Stimulated activated naive CD4-positive, alpha-beta T cell treated with Interleukin-2 at 50 U/mL for 16 hours (primary cell): Measurements from ENCODE around the gene CDS2.

Experiments used
- DNase-seq: peaks from one replicate; lab custom pipeline; 2025; lab: John Stamatoyannopoulos, UW

CDS2 gene

DNA sequence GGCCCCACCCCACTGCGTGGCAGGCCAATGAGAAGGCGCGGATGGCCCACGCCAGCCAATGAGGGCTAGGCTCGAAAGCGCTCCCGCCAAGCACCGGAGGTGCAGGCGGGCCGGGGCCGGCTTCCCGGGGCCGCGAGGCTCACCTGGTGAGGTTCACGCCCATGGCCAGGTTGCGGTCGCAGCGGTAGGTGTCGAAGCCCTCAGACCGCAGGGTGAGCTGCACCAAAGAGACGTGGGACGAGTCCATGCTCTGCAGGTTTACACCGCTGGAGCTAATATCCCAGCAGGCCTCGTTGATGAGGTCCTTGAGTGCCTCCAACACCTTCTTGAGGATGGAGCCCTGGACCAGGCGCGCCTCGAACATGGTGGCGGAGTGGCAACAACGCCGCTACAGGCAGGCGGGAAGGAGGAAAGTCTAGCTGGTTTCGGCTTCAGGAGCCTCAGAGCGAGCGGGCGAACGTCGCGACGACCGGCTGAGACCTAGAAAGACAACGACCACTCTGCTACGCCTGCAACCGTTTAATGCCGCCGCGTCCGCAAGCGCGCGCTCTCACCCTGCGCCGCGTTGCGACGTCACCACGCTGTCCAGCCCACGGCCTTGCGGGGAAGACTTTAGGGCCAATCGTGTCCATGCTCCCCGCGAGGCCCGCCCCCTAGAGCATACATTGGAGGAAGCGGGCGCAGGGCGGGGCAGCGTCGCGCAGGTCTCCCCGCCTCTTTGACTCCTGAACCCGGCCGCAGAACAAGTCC lies 7.2 kb upstream of the CDS2 start, which contains the start of gene PCNA:
Gene PCNA (minus strand): TSS at position 524 of the 750 bp plus-strand sequence. CDS start 160 bp downstream, at position 364.
- peak; percentile 97 for DNase-seq

DNA sequence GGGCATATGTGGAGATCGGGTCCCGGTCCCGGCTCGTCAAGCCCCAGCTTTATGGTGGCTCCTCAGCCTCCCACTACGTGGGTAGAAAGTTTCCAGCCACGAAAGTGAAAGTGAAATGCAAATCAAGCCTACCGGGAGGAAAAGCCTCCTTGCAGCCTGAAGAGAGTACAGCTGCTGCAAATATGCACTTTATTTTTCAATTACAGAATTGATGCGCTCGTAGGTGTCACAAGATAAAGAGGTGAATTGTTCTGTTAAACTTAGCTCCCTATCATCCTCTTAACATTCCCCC lies 6.7 kb upstream of the CDS2 start:
- no peak for DNase-seq

DNA sequence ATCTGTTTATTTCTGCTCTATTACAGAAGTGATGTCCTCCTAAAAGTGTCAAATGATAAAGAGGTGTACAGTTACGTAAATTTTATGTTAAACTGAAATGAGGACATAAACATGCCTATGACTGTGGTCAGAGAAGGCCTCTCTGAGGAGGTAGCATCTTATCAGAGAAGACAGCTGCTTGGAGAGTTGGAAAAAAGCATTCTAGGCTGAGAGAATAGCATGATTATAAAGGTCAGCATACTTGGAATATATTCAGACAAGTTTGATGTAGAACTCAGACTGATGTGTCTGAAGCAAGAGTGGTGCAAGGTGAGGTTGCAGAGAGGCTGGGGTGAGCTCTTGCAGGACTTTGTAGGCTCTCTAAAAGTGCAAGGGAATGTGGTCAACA lies 3.9 kb upstream of the CDS2 start:
- no peak for DNase-seq

- DNase-seq: peak; percentile 67
Measured at GRCh38 chr20:5127204-5127858, 523 bp downstream of the CDS2 start.

GRCh38 chr20:5127859-5128424 lies 1.1 kb downstream of the CDS2 start:
- DNase-seq: no peak

- DNase-seq: no peak
Measured at GRCh38 chr20:5128886-5129285, 2.1 kb downstream of the CDS2 start.

GRCh38 chr20:5131502-5131901 lies 4.7 kb downstream of the CDS2 start:
- no peak for DNase-seq

GRCh38 chr20:5133998-5134397 lies 7.2 kb downstream of the CDS2 start:
- no peak for DNase-seq

- DNase-seq: no peak
Measured at GRCh38 chr20:5135363-5136012, 8.7 kb downstream of the CDS2 start.

- no peak for DNase-seq
Measured at GRCh38 chr20:5136096-5136495, 9.3 kb downstream of the CDS2 start.

- no peak for DNase-seq
Measured at GRCh38 chr20:5140195-5140594, 13.4 kb downstream of the CDS2 start.

- no peak for DNase-seq
Measured at GRCh38 chr20:5141615-5142014, 14.8 kb downstream of the CDS2 start.

GRCh38 chr20:5143851-5144250 lies 17.0 kb downstream of the CDS2 start:
- no peak for DNase-seq

GRCh38 chr20:5145365-5146098 lies 18.7 kb downstream of the CDS2 start:
- no peak for DNase-seq

GRCh38 chr20:5146099-5146668 lies 19.4 kb downstream of the CDS2 start:
- no peak for DNase-seq

- DNase-seq: no peak
Measured at GRCh38 chr20:5146871-5147592, 20.2 kb downstream of the CDS2 start.

GRCh38 chr20:5148581-5148980 lies 21.8 kb downstream of the CDS2 start:
- no peak for DNase-seq

DNA sequence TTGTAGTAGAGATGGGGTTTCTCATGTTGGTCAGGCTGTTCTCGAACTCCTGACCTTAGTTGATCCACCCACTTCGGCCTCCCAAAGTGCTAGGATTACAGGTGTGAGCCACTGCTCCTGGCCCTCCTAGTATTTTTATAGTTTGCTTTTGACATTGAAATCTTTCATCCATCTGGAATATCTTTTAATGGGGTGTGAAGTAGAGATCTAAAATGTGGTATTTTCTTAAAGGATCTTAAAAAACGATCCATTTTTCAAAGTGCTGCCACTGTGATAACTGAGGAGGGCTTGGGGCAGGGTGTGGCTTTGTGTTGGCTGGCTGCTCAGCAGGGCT lies 23.1 kb downstream of the CDS2 start:
- no peak for DNase-seq

GRCh38 chr20:5150226-5151076 lies 23.6 kb downstream of the CDS2 start:
- DNase-seq: no peak

GRCh38 chr20:5153152-5153467 lies 26.3 kb downstream of the CDS2 start:
- no peak for DNase-seq
